DMS53 treated with DMSO at 0.1 percent for 48 hours (cell line): ENCODE data around the gene DNM3.
A peak's percentile ranks its signal among the peaks of the same experiment; 100 is the strongest.
"Not testable (repeated sequence)": the region's sequence is repeated elsewhere in the genome, so short reads cannot be mapped to it uniquely, and the experiment has no call there.

Experiments
- DNase-seq: peaks from one replicate; lab custom pipeline; 2025; ENCODE audit not compliant: unreplicated experiment; lab: John Stamatoyannopoulos, UW

DNM3 gene

GRCh38 chr1:172402878-172403569 is 561.7 kb downstream of the DNM3 start:
- DNase-seq, result no peak

GRCh38 chr1:172404121-172404520 is 562.8 kb downstream of the DNM3 start:
- DNase-seq, result no peak

- DNase-seq, result no peak
Measured at GRCh38 chr1:172405912-172406311, 564.6 kb downstream of the DNM3 start.

- DNase-seq, result no peak
Measured at GRCh38 chr1:172406968-172407367, 565.7 kb downstream of the DNM3 start.

GRCh38 chr1:172408958-172409357 is 567.7 kb downstream of the DNM3 start:
- DNase-seq, result no peak

- no peak for DNase-seq
Measured at GRCh38 chr1:172410027-172410426, 568.7 kb downstream of the DNM3 start.

- DNase-seq, result no peak
Measured at GRCh38 chr1:172411791-172412338, 570.6 kb downstream of the DNM3 start.

- no peak for DNase-seq
Measured at GRCh38 chr1:172414331-172414730, 573.0 kb downstream of the DNM3 start.

GRCh38 chr1:172416496-172417035 is 575.3 kb downstream of the DNM3 start:
- DNase-seq, result no peak

- no peak for DNase-seq
Measured at GRCh38 chr1:172417557-172417956, 576.3 kb downstream of the DNM3 start.

- DNase-seq, result no peak
Measured at GRCh38 chr1:172420385-172420784, 579.1 kb downstream of the DNM3 start, which contains the start of gene C1orf105. C1orf105 (plus strand) TSS chr1:172420685; CDS start chr1:172420886, 201 bp downstream.

- no peak for DNase-seq
Measured at GRCh38 chr1:172421974-172422604, 580.8 kb downstream of the DNM3 start.

- DNase-seq, result no peak
Measured at GRCh38 chr1:172423336-172423735, 582.0 kb downstream of the DNM3 start.

GRCh38 chr1:172425339-172425738 is 584.0 kb downstream of the DNM3 start:
- DNase-seq, result no peak

- no peak for DNase-seq
Measured at GRCh38 chr1:172427191-172427590, 585.9 kb downstream of the DNM3 start.

GRCh38 chr1:172429331-172430127 is 588.2 kb downstream of the DNM3 start:
- DNase-seq, result peak; percentile 71

GRCh38 chr1:172430128-172430454 is 588.8 kb downstream of the DNM3 start:
- no peak for DNase-seq

GRCh38 chr1:172431204-172431603 is 589.9 kb downstream of the DNM3 start:
- no peak for DNase-seq

GRCh38 chr1:172431721-172432192 is 590.5 kb downstream of the DNM3 start:
- peak; percentile 84 for DNase-seq

GRCh38 chr1:172437183-172437582 is 595.9 kb downstream of the DNM3 start:
- DNase-seq, result not testable (repeated sequence)

GRCh38 chr1:172442404-172442803 is 601.1 kb downstream of the DNM3 start:
- DNase-seq, result no peak
